Hypothalamus (tissue), 51 donors: ENCODE measurements around the gene MLLT6.

Source experiments
- DNase-seq, 51 donors: peaks; one replicate each; lab custom pipeline; 2025; lab: John Stamatoyannopoulos, UW

Gene MLLT6

DNA sequence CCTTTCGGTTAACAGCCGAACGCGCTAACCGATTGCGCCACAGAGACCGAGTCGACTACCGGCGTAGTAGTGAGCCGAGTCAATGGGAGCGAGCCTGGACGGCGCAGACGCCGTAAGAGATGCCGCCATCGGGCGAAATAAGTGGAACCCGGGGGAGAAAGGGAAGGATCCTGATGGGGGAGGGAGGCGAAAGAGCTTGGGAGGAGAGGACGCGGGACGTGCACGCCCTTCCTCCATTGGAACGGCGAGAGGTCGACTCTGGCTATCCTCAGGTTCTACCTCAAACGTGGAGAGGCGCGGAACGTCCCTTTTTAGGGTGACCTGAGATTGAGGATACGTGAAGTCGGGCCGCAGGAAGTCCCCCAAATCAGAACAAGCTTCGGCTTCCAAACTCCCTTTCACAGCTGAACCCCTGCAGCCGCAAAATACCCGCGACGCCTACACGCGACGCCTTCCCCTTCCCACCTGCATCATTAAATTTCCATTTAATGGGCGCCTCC is 46.8 kb downstream of the MLLT6 start:
- peak in 41 of 51 donors; percentile 23 to 88 (median 64) for DNase-seq

DNA sequence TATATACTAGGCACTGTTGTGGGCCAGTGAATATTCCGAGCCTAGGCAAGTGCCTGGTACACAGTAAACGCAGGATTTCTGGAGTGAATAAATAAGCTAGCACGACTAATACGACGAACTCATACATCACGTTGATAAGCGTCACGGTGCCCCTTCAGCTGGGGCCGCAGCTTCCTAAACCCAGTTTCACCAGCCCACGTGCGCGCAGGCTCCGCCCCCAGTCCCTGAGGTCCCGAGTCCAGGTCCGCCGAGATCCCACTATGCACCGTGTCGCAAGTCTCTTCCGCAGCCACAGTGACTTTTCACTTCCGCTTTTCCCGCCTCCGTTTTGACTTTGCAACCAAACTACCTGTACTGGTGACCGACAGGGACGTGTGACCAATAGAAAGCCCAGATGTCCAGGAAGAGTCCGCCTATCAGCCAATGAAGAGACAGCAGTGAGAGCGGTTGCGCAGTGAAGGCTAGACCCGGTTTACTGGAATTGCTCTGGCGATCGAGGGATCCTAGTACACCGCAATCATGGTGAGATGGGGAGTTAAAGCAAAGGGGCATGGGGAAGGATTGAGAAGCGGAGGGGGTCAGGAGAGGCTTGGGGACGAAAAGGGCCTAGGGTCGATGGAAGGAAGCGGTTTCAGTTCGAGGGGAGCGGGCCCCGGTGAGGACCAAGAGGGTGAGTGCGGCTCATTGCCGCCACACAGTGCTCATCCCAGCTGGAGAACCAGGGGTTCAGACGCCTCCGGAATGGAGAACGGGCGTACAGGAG is 47.4 kb downstream of the MLLT6 start, which contains the start of gene PSMB3:
Gene PSMB3, plus strand, starts transcription at position 434 of the 763 bp plus-strand sequence. Its CDS starts 86 bp downstream, at position 520.
- DNase-seq: peak; percentile 58 to 99 (median 97)

- DNase-seq: no peak
Observed at GRCh38 chr17:38753071-38753506, 48.0 kb downstream of the MLLT6 start.

- DNase-seq: no peak
Observed at GRCh38 chr17:38761612-38762011, 56.5 kb downstream of the MLLT6 start.

DNA sequence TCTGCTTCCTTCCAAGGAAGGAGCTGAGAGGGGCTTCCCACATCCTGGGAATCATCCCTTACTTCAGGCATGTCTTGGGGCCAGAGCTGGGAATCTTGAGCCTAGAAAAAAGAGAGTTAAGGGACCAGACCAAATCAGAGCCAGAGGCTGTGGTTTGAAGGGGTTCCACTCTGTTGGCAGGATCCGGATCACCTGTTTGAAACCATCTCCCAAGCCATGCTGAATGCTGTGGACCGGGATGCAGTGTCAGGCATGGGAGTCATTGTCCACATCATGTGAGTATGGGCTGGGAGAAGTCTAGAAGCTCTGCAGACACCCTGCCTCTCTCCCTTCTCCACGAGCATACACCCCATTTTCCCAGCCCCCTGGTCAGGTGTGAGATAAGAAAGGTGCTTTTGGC is 57.2 kb downstream of the MLLT6 start:
- no peak for DNase-seq

DNA sequence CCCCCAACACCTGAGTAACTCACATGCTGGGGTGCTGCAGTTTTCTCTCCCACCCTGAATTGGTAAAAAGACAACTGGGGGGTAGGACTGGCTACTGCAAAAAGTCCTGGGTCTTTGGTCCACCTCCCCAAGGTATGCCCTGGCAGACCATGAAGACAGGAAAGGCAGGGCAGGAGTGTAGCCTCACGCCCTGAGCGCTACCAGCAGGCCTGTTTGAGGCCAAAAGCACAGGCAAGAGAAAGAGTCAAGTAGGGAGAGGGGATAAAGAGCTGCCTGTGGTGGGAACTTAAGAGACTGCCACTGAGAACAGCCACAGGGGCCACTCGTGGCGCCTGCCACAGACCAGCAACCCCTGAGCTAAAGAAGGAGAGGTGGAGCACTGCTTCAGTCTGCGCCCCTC is 61.3 kb downstream of the MLLT6 start:
- DNase-seq: no peak

DNA sequence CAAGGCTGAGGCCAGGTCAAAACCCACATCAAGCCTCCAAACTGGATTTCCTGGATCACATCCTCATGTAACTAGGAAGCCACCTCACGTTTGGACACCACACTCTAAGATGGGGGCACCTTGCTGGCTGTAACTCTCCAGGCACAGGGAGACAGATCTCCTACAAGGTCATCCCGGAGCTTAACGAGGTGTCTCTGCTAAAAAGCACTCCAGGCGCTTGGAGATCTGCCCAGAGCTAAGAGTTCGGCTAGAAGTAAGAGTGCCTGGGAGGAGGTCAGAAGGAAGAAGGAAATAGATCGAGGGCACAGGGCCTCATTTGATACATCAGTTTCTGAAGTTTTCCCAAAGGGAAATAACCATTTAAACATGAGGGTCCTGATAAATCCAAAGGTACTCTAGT is 63.3 kb downstream of the MLLT6 start:
- no peak for DNase-seq

GRCh38 chr17:38773258-38773657 is 68.2 kb downstream of the MLLT6 start:
- DNase-seq: no peak

DNA sequence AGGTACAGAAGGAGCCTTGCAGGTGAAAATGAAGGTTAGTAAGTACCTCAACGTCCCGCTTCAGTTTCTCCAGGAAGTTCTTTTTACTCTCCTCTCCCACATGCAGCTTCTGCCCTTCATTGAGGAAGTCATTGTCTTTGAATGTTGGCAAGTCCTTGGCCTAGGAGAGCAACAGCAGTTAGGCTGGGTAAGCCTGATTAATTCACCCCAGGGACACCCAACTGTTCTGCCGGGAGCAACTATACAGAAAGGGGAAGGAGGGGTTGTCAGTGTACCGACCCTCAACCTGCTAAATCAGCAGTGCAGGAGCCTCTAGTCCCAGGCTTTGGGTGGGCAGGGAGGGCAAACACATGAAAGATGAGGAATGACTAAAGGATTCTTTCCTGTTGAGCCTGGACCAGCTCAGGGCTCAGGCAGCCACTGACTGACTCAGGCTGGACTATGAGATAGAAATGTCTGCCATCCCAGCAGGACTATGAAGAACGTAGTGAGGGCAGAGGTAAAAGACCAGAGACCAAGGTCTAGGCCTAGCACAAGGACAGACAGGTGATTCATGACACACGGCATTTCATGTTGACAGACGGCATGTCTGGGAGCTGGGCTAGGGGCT is 72.7 kb downstream of the MLLT6 start:
- no peak for DNase-seq
